ENCODE data around the gene DDTL. TPM values are rescaled to one million over a fixed set of nuclear protein-coding genes. Genes with fewer than 3 reads are reported as not detected.
A peak's percentile ranks its signal among the peaks of the same experiment; 100 is the strongest.

Gene DDTL
- total and polyA plus RNA-seq, 2 donors (not counting 1 experiment from before 2014, with no cell fraction given): 4.1 TPM; not detected in 1

GRCh38 chr22:23969071-23969470 is 2.4 kb downstream of the DDTL start:
- H3K9me3 Mint-ChIP-seq (ENCODE audit: insufficient read depth): no peaks in the 10 kb centered on the region
- Histone ChIP-seq H3K9me3 (ENCODE audit: control extremely low read depth in 1 of 3, control insufficient read depth in 2 of 3, insufficient read depth in 1 of 3, low read length in 2 of 3) (no peaks in the 10 kb centered on the region), H3K27me3 (replicated peaks in 1 of 4; ENCODE audit: control extremely low read depth in 1 of 4, control insufficient read depth in 3 of 4, insufficient read depth in 4 of 4, low read length in 3 of 4) (no peaks in the 10 kb centered on the region), H3K27ac (ENCODE audit: low read length in 2 of 2) (no peak overlapping the region), H3K4me3 (ENCODE audit: control extremely low read depth in 1 of 5, extremely low read depth in 1 of 5, insufficient read depth in 1 of 5, low read depth in 2 of 5, low read length in 4 of 5) (no peak overlapping the region), H2AFZ (ENCODE audit: insufficient read depth, low read depth, low read length, poor library complexity, severe bottlenecking) (no peak overlapping the region), H3K4me2 (replicated peaks; ENCODE audit: low read depth, low read length, poor library complexity, severe bottlenecking) (no peak overlapping the region), H3K36me3 (replicated peaks in 1 of 2; ENCODE audit: control extremely low read depth in 1 of 2, control insufficient read depth in 1 of 2, extremely low read depth in 1 of 2, insufficient read depth in 2 of 2, low read length in 1 of 2) (peaks cover 2 to 20% of the 10 kb centered on the region in 2 experiments), H4K20me1 (ENCODE audit: control insufficient read depth, insufficient read depth, low read length, poor library complexity, severe bottlenecking) (peaks cover 14% of the 10 kb centered on the region), H3K9ac (ENCODE audit: low read length) (no peak overlapping the region), H3K79me2 (ENCODE audit: control insufficient read depth, insufficient read depth, low read length) (peaks cover 29% of the 10 kb centered on the region), H3K4me1 (ENCODE audit: control insufficient read depth in 2 of 2, insufficient read depth in 2 of 2, low read length in 2 of 2) (no peaks in the 10 kb centered on the region)
- H3K4me3 Mint-ChIP-seq: no peak overlapping the region
- H3K27ac Mint-ChIP-seq: peak overlapping the region; percentile 46
- peaks cover 19% of the 10 kb centered on the region for H3K4me1 Mint-ChIP-seq
- DNase-seq: no peak
- ChIA-PET POLR2A (no interaction called here), CTCF (no interaction called here)
- intact Hi-C loops (cut with micrococcal nuclease): no loop called here
- no peak for ATAC-seq (ENCODE audit: low read depth)
- no peak for TF ChIP-seq EZH2 (IDR thresholded peaks at IDR 0.05; ENCODE audit: borderline replicate concordance, insufficient read depth, low read depth, low read length, poor library complexity, severe bottlenecking)
- no peak for TF ChIP-seq CTCF (IDR thresholded peaks at IDR 0.05)
- WGBS (ENCODE audit: insufficient coverage): 73% methylated on average over 1 of the region's 3 CpGs
- no peaks in the 10 kb centered on the region for H3K27me3 Mint-ChIP-seq

- Mint-ChIP-seq H3K4me1 (peaks cover 19% of the 10 kb centered on the region), H3K27ac (peak overlapping the region; percentile 4), H3K9me3 (ENCODE audit: insufficient read depth) (no peaks in the 10 kb centered on the region), H3K27me3 (no peaks in the 10 kb centered on the region), H3K4me3 (peak overlapping the region; percentile 6)
- Histone ChIP-seq H4K20me1 (ENCODE audit: control insufficient read depth, insufficient read depth, low read length, poor library complexity, severe bottlenecking) (peaks cover 14% of the 10 kb centered on the region), H3K79me2 (ENCODE audit: control insufficient read depth, insufficient read depth, low read length) (peaks cover 29% of the 10 kb centered on the region), H3K9me3 (ENCODE audit: control extremely low read depth in 1 of 3, control insufficient read depth in 2 of 3, insufficient read depth in 1 of 3, low read length in 2 of 3) (no peaks in the 10 kb centered on the region), H3K9ac (ENCODE audit: low read length) (no peak overlapping the region), H3K36me3 (replicated peaks in 1 of 2; ENCODE audit: control extremely low read depth in 1 of 2, control insufficient read depth in 1 of 2, extremely low read depth in 1 of 2, insufficient read depth in 2 of 2, low read length in 1 of 2) (peaks cover 2 to 20% of the 10 kb centered on the region in 2 experiments), H3K27me3 (replicated peaks in 1 of 4; ENCODE audit: control extremely low read depth in 1 of 4, control insufficient read depth in 3 of 4, insufficient read depth in 4 of 4, low read length in 3 of 4) (no peaks in the 10 kb centered on the region), H3K27ac (ENCODE audit: low read length in 2 of 2) (no peak overlapping the region), H3K4me2 (replicated peaks; ENCODE audit: low read depth, low read length, poor library complexity, severe bottlenecking) (no peak overlapping the region), H2AFZ (ENCODE audit: insufficient read depth, low read depth, low read length, poor library complexity, severe bottlenecking) (no peak overlapping the region), H3K4me1 (ENCODE audit: control insufficient read depth in 2 of 2, insufficient read depth in 2 of 2, low read length in 2 of 2) (no peaks in the 10 kb centered on the region), H3K4me3 (ENCODE audit: control extremely low read depth in 1 of 5, extremely low read depth in 1 of 5, insufficient read depth in 1 of 5, low read depth in 2 of 5, low read length in 4 of 5) (no peak overlapping the region)
- CTCF ChIA-PET: no interaction called here
- TF ChIP-seq EZH2 (IDR thresholded peaks at IDR 0.05; ENCODE audit: borderline replicate concordance, insufficient read depth, low read depth, low read length, poor library complexity, severe bottlenecking) (no peak), CTCF (IDR thresholded peaks at IDR 0.05) (no peak)
- POLR2A ChIA-PET: no interaction called here
- DNase-seq (no peak), ATAC-seq (ENCODE audit: low read depth) (no peak)
- intact Hi-C loops (cut with micrococcal nuclease): no loop called here
- 93% methylated on average over 5 of the region's 5 CpGs for WGBS (ENCODE audit: insufficient coverage)
Measured at GRCh38 chr22:23970201-23970641, 3.5 kb downstream of the DDTL start.
